KMS-11 (cell line): ENCODE data around the gene CRABP1.

Experiments used
- H2AFZ ChIP-seq: fragments of 200-600 bp; sonication (generic); 2 replicates; pipeline ENCODE4 v1.6.1; 2016; ENCODE audit warnings: antibody characterized with exemption, mixed run types, low read depth
- H3K27ac ChIP-seq: fragments of 200-600 bp; sonication (generic); 2 replicates; pipeline ENCODE4 v1.6.1; 2016; ENCODE audit warnings: mild to moderate bottlenecking, mixed run types
- H3K27me3 ChIP-seq: fragments of 200-600 bp; sonication (generic); 2 replicates; pipeline ENCODE4 v1.6.1; 2017; ENCODE audit warnings: mild to moderate bottlenecking, low read depth, mixed run types, moderate library complexity; ENCODE audit not compliant: insufficient read depth
- H3K36me3 ChIP-seq: fragments of 200-600 bp; sonication (generic); 2 replicates; pipeline ENCODE4 v1.6.1; 2017; ENCODE audit warnings: mild to moderate bottlenecking, mixed run types; ENCODE audit not compliant: insufficient read depth
- H3K4me1 ChIP-seq: fragments of 200-600 bp; sonication (generic); 2 replicates; pipeline ENCODE4 v1.6.1; 2016; ENCODE audit warnings: mild to moderate bottlenecking, low read depth, mixed run types; ENCODE audit not compliant: poor library complexity, severe bottlenecking
- H3K4me2 ChIP-seq: fragments of 200-600 bp; sonication (generic); 2 replicates; pipeline ENCODE4 v1.7.0; 2016; ENCODE audit warnings: mild to moderate bottlenecking, mixed run types
- H3K4me3 ChIP-seq: fragments of 200-600 bp; sonication (generic); IDR thresholded peaks from 2 replicates; pipeline ENCODE4 v1.6.1; 2017; ENCODE audit warnings: low read depth, low read length, mixed read lengths; ENCODE audit not compliant: insufficient read depth
- H3K79me2 ChIP-seq: fragments of 200-600 bp; sonication (generic); 2 replicates; pipeline ENCODE4 v1.6.1; 2016; ENCODE audit warnings: low read depth, mixed run types; ENCODE audit not compliant: insufficient read depth
- H3K9ac ChIP-seq: fragments of 200-600 bp; sonication (generic); 2 replicates; pipeline ENCODE4 v1.6.1; 2016; ENCODE audit warnings: mild to moderate bottlenecking, mixed run types
- H4K20me1 ChIP-seq: fragments of 200-600 bp; sonication (generic); 2 replicates; pipeline ENCODE4 v1.6.1; 2016; ENCODE audit warnings: mild to moderate bottlenecking, mixed run types; ENCODE audit not compliant: insufficient read depth
- TF ChIP-seq, protein P1 (sequence below): fragments of 200-600 bp; sonication (generic); conservative IDR thresholded peaks from 2 replicates; pipeline ENCODE4 v1.6.1; 2017; ENCODE audit warnings: low read depth, mild to moderate bottlenecking, antibody characterized with exemption, low read length, moderate library complexity, mixed read lengths

CRABP1 gene

DNA sequence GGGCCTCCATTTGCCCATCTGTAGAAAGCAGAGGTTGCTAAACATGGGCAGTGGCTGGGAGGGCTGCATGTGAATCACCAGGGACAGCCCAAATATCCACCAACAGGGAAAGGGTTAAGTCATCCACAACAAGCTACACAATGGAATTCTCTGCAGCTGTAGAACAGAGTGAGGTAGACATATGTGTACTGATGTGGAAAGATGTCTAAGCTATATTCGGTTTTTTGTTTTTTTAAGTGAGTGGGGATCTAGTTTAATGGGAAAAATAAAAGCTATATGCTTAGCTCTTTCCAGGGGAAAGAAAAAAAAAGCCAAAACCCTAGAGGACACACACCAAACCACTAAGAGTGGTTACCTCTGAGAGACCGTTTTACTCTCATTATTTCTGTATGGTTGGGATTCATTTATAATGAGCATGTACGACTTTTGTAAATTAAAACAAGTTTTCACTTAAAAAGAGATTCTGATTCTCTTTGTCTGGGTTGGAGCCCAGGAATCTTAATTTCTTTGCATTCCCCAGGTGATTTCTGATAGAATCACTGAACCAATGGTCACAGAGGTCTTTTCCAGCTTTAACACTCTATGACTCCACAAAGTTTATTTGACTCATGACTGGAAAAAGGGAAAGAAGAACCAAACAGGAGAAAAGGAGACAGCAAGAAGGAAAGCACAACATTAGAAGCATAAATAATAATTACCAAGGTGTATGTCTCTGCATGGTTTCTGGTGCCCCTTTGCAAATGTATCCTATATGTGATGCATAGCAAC lies 19.1 kb downstream of the CRABP1 start:
- Histone ChIP-seq H3K36me3 (no peaks in the 10 kb centered on the region), H3K27me3 (no peaks in the 10 kb centered on the region), H3K4me1 (no peaks in the 10 kb centered on the region), H3K27ac (no peak overlapping the region), H4K20me1 (no peaks in the 10 kb centered on the region), H3K79me2 (no peaks in the 10 kb centered on the region), H3K9ac (no peak overlapping the region), H3K4me2 (no peak overlapping the region), H2AFZ (no peak overlapping the region), H3K4me3 (no peak overlapping the region)
- TF ChIP-seq, protein P1, sequence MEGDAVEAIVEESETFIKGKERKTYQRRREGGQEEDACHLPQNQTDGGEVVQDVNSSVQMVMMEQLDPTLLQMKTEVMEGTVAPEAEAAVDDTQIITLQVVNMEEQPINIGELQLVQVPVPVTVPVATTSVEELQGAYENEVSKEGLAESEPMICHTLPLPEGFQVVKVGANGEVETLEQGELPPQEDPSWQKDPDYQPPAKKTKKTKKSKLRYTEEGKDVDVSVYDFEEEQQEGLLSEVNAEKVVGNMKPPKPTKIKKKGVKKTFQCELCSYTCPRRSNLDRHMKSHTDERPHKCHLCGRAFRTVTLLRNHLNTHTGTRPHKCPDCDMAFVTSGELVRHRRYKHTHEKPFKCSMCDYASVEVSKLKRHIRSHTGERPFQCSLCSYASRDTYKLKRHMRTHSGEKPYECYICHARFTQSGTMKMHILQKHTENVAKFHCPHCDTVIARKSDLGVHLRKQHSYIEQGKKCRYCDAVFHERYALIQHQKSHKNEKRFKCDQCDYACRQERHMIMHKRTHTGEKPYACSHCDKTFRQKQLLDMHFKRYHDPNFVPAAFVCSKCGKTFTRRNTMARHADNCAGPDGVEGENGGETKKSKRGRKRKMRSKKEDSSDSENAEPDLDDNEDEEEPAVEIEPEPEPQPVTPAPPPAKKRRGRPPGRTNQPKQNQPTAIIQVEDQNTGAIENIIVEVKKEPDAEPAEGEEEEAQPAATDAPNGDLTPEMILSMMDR = no peak

DNA sequence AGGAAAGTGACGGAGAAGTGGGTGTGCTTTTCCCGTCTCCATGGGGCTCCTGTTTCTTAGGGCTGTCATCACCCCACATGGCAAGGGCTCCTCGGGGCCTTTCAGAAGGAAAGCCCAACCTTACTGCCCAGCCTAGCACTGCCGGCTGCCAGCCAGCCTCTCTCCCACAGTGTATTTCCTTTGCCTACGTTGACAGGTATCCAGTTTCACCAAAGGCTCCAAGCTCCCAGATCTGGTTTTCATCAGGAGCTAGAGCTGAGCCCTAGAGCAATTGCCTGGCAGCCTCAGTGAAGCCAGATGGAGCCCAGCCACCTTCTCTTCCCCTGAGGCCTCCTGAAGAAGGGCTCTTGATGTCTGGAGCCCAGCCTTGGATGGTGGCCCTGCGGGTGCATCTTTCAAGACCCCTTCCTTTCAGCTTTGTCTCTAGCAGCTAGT lies 20.2 kb downstream of the CRABP1 start:
- H3K9ac ChIP-seq = no peak overlapping the region
- no peaks in the 10 kb centered on the region for H3K27me3 ChIP-seq
- no peaks in the 10 kb centered on the region for H3K79me2 ChIP-seq
- no peaks in the 10 kb centered on the region for H3K4me1 ChIP-seq
- TF ChIP-seq, protein P1 = no peak
- no peak overlapping the region for H2AFZ ChIP-seq
- H3K4me3 ChIP-seq = no peak overlapping the region
- no peak overlapping the region for H3K4me2 ChIP-seq
- no peak overlapping the region for H3K27ac ChIP-seq
- H4K20me1 ChIP-seq = no peaks in the 10 kb centered on the region
- no peaks in the 10 kb centered on the region for H3K36me3 ChIP-seq

DNA sequence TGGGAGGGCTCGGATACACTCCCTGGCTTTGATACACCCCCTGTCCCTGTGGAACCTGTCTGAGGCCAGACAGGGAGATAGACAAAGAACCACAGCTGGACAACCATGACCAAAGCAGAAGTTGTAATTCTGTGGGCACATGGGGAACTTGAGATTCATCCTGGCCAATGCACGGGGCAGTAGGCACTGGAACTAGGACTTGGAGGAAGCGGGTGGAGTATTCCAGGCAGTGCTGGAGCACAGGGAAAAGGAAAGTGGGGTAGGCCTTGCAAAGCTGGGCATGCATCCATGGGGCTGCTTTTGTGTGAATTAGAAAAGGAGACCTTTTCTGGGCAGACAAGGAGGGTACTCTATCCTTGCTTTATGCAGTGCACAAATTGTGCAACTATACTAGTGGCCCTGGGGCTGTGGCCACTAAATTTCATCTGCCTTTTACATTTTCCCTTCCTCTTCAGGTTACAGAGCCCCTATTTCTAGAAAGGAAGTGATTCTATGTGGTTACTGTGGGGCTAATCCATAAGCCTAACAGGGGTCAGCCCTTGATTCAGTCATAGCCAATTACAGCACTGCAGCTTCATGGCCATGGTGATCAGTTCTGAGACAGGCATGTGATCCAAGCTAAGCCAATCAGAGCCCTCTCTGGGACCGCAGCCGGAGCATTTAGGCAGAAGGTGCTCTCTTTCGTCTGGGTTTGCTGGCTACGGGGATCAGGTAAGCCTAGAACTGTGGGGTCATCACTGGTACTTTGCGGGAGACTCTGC lies 21.0 kb downstream of the CRABP1 start:
- H2AFZ ChIP-seq = no peak overlapping the region
- no peak overlapping the region for H3K27ac ChIP-seq
- no peak overlapping the region for H3K4me3 ChIP-seq
- no peaks in the 10 kb centered on the region for H3K27me3 ChIP-seq
- TF ChIP-seq, protein P1 = no peak
- no peaks in the 10 kb centered on the region for H3K79me2 ChIP-seq
- H4K20me1 ChIP-seq = no peaks in the 10 kb centered on the region
- no peaks in the 10 kb centered on the region for H3K4me1 ChIP-seq
- no peak overlapping the region for H3K9ac ChIP-seq
- H3K36me3 ChIP-seq = no peaks in the 10 kb centered on the region
- H3K4me2 ChIP-seq = no peak overlapping the region

DNA sequence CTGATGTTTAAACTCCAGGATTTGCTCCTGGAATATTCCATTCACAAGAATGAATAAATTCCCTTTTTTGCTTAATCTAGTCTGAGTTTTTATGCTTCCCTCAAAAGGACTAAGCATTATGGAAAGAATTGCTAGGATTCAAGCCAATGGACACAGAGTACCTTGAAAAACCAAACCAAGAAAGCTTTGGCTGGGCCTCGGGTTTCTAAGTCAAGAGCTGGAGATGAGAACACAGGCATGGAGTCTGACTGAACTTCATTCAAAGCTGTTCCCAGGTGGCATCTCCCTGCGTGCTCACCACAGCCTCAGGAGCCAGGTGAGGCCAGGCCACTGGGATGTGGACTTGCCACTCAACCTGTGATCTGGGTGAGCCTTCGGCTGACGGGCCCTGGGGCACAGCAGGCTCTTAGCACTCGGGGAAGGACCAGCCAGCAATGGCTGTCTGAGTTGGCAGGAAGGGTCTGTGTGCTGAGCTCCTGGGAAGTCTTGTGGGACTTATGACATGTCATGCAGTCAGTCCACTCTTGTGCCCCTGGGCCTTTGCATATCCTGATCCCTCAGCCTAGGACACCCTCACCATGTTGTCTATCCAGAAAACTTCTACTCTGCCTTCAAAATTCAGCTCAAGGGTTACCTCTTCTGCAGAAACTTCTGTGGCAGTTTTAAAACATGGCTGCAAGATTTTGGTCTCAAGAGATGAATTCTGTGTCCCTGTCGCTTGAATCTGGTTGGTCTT lies 21.8 kb downstream of the CRABP1 start:
- no peak overlapping the region for H2AFZ ChIP-seq
- H3K9ac ChIP-seq = no peak overlapping the region

More for the DNA sequence above, 21.8 kb downstream of the CRABP1 start:
- Histone ChIP-seq H4K20me1 (no peaks in the 10 kb centered on the region), H3K79me2 (no peaks in the 10 kb centered on the region), H3K4me2 (no peak overlapping the region), H3K4me3 (no peak overlapping the region), H3K27ac (no peak overlapping the region), H3K4me1 (no peaks in the 10 kb centered on the region), H3K27me3 (no peaks in the 10 kb centered on the region), H3K36me3 (no peaks in the 10 kb centered on the region)
- TF ChIP-seq, protein P1 = no peak
